IMR-90 (cell line): Measurements from ENCODE around the gene EPHB1.

Source experiments
- POLR2A ChIP-seq: IDR thresholded peaks from 2 replicates; pipeline ENCODE4 v1.6.1; 2012; ENCODE audit warnings: mild to moderate bottlenecking, low read depth, low read length
- RFX5 ChIP-seq: IDR thresholded peaks from 2 replicates; pipeline ENCODE4 v1.8.0; 2012; ENCODE audit warnings: low read depth, mild to moderate bottlenecking, low read length, moderate library complexity
- SMC3 ChIP-seq: fragments of 150-350 bp; IDR thresholded peaks from 2 replicates; pipeline ENCODE4 v1.6.1; 2016; ENCODE audit warnings: low read depth, mild to moderate bottlenecking, antibody characterized with exemption, low read length, moderate library complexity
- TF ChIP-seq, protein P1 (sequence below): conservative IDR thresholded peaks from 2 replicates; pipeline ENCODE4 v1.5.1; 2012; ENCODE audit warnings: mild to moderate bottlenecking, low read depth, low read length, improper control_type of control experiment

DNA sequence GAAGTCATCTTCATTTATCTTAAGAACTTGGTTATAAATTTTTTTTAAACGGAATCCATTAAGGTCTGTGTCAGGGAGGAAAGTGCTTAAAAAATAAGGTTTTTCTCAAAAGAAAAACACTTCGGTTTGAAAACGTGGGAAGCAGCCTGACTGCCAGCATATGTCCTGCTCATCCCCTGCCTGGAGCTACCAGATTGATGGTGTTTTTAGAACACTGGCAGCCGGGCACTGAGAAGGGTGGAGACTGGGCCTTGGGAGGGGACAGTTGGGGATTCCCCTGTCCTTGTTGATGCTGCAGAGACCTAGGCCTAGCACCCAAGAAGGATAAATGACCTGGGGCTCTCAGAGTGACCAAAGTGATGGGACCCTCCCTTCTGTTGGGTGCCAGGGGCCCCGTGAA, 296.9 kb downstream of the EPHB1 start:
- TF ChIP-seq, protein P1, sequence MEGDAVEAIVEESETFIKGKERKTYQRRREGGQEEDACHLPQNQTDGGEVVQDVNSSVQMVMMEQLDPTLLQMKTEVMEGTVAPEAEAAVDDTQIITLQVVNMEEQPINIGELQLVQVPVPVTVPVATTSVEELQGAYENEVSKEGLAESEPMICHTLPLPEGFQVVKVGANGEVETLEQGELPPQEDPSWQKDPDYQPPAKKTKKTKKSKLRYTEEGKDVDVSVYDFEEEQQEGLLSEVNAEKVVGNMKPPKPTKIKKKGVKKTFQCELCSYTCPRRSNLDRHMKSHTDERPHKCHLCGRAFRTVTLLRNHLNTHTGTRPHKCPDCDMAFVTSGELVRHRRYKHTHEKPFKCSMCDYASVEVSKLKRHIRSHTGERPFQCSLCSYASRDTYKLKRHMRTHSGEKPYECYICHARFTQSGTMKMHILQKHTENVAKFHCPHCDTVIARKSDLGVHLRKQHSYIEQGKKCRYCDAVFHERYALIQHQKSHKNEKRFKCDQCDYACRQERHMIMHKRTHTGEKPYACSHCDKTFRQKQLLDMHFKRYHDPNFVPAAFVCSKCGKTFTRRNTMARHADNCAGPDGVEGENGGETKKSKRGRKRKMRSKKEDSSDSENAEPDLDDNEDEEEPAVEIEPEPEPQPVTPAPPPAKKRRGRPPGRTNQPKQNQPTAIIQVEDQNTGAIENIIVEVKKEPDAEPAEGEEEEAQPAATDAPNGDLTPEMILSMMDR = no peak
- TF ChIP-seq POLR2A (no peak), RFX5 (no peak), SMC3 (no peak)
